Tibial nerve (tissue), 4 donors: Measurements from ENCODE around the gene G6PC2.

Experiments
- EP300 ChIP-seq, 2 donors: sonication (generic); formaldehyde crosslinking; IDR thresholded peaks; one replicate each; pipeline ENCODE4 v1.6.1; 2017; ENCODE audit warnings: antibody characterized with exemption in 2 of 2, mild to moderate bottlenecking in 1 of 2
- POLR2A ChIP-seq, 2 donors: fragments of 450-650 bp; IDR thresholded peaks; one replicate each; pipeline ENCODE4 v1.6.1; 2017; ENCODE audit warnings: antibody characterized with exemption in 2 of 2, mild to moderate bottlenecking in 2 of 2, moderate library complexity in 2 of 2
- TF ChIP-seq, protein P1 (sequence below), 5 experiments: fragments of 200-600 bp in 3 of 5; fragments of 450-650 bp in 2 of 5; sonication (generic) in 3 of 5; IDR thresholded peaks; one replicate each; pipeline ENCODE4 v1.5.1; 2016 to 2019; ENCODE audit warnings: antibody characterized with exemption in 5 of 5, mild to moderate bottlenecking in 3 of 5, moderate library complexity in 2 of 5

DNA sequence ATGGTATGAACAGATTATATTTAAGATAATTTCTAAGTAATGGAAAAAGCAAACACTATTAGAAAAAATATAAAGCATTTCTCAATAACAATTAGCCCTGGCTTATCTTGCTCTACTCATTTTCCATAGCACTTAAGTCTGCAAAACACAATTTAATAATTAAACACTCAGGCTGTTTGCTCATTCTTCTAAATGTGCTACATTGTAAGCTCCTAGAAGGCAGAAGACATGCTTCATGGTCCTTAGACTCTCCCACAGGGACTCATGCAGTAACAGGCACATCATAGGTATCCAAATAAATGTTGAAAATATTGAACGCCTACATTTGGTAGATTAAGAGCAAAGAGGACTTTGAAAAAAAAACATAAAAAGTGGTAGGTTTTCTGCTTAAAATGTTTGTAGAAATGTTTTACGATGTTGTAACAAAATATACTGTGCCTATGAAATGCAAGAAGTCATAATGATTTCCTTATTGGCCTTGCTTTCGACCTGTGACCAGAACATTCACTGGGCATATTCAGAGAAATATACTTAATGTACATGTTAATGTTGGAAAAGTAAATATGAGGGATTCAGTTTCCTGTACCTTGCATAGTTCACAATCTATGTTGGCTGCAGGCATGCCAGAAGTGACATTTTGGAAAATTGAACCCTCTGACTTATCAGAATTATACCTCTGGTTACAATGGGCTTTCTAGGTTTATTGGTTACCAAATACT lies 27.2 kb downstream of the G6PC2 start:
- TF ChIP-seq, protein P1, sequence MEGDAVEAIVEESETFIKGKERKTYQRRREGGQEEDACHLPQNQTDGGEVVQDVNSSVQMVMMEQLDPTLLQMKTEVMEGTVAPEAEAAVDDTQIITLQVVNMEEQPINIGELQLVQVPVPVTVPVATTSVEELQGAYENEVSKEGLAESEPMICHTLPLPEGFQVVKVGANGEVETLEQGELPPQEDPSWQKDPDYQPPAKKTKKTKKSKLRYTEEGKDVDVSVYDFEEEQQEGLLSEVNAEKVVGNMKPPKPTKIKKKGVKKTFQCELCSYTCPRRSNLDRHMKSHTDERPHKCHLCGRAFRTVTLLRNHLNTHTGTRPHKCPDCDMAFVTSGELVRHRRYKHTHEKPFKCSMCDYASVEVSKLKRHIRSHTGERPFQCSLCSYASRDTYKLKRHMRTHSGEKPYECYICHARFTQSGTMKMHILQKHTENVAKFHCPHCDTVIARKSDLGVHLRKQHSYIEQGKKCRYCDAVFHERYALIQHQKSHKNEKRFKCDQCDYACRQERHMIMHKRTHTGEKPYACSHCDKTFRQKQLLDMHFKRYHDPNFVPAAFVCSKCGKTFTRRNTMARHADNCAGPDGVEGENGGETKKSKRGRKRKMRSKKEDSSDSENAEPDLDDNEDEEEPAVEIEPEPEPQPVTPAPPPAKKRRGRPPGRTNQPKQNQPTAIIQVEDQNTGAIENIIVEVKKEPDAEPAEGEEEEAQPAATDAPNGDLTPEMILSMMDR (IDR thresholded peaks at IDR 0.05) = no peak
- TF ChIP-seq EP300 (IDR thresholded peaks at IDR 0.05) = no peak
- TF ChIP-seq POLR2A (IDR thresholded peaks at IDR 0.05) = no peak
